Activated CD4-positive, alpha-beta T cell treated with anti-CD3 and anti-CD28 coated beads for 48 hours (primary cell): ENCODE results near the gene SGSM1.
A peak's percentile ranks its signal among the peaks of the same experiment; 100 is the strongest.
"Not testable (repeated sequence)": the region's sequence is repeated elsewhere in the genome, so short reads cannot be mapped to it uniquely, and the experiment has no call there.

Experiments used
- DNase-seq: peaks from one replicate; pipeline ENCODE4 v3.0.0-alpha.2; 2020

SGSM1 gene

DNA sequence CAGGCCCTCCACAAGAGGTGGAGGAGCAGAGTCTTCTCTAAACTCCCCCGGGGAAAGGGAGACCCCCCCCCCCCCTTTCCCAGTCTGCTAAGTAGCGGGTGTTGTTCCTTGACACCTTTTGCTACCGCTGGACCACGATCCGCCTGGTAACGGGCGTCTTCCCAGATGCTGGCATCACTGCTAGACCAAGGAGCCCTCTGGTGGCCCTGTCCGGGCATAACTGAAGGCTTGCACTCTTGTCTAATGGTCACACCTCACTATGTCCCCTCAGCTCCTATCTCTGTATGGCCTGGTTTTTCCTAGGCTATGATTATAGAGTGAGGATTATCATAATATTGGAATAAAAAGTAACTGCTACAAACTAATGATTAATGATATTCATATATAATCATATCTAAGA lies 31.5 kb downstream of the SGSM1 start:
- DNase-seq, result not testable (repeated sequence)

DNA sequence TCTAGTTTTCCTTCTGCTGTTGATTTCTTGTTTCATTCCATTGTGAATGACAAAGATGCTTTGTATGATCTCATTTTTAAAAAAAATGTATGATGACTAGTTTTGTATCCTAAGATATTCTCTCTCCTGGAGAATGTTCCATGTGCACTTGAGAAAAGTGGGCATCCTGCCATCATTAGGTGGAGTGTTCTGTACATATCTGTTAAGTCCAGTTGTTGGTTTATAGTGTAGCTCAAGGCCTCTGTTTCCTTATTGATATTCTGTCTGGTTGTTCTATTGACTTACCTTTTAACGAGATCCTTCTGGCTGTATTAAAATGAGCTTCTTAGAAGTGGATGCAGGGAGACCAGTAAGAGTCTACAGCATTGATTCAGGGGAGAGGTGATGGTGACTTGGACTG lies 35.2 kb downstream of the SGSM1 start:
- DNase-seq, result no peak

DNA sequence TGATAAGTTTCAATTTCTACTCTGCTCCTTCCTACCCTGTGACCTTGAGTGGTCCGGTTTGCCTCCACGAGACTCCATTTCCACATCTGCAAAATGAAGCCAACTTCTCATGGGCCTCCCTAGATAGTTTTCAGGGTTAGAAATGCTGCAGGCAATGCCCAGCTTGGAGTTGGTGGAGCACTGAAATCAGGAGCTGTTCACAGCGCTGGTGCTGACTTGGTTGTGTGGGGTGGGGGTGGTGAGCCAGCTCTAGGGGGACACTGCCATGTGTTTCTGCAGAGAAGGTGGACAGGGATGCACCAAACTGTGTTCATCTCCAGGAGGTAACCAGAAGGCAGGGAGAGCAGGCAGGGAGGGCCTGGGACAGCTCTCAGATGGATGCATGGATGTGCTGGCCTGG lies 37.0 kb downstream of the SGSM1 start:
- DNase-seq, result no peak

DNA sequence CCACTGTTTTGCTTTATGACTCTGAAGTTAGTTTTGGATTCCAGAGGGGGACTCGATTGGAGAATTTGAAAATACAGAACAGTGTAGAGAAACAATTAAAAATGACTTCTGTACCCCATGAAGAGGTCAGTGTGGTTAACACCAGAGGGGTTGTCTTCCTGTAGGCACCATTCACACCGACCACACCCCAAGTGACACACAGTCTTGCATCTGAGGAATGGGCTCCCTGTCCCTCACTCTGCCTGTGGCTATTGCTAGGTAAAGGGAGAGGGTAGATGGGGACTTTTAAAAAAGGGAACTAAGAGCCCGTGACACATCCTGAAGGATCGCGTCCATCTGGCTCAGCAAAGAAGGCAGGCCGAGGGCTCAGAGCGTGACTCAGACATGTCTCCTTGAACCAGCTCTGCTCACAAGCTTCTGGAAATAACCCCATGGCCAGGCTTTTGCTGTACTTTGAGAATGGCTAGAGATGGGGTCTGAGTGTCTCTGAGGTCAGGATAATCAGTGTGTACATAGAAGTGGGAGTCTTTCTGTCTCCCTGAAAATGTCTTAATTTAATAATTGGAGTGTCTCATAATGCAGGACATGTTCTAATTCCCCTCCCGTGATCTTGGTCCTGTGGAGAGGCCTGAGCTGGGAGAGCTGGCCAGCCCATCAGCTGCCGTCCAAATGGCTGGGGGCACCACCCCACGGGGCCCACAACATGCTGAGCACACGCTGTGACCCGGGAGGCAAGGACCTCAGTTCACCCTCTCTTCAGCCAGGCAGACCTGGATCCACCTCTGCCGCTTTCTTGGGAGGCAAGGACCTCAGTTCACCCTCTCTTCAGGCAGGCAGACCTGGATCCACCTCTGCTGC lies 39.3 kb downstream of the SGSM1 start:
- no peak for DNase-seq

DNA sequence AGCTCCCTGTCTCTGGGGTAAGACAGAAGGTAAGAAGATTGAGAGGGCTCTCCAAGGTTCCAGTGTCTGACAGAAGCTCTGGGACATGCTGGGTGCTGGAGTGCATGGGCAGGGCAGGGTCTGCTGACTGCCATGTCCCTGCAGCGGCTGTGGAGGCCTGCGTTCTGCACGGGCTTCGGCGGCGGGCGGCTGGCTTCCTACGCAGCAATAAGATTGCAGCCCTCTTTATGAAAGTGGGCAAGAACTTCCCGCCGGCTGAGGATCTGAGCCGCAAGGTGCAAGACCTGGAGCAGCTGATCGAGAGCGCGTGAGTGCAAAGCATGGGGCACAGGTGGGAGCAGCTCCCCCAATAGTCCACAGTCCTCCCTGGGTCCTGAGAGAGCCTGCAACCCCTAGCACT lies 41.5 kb downstream of the SGSM1 start:
- no peak for DNase-seq

DNA sequence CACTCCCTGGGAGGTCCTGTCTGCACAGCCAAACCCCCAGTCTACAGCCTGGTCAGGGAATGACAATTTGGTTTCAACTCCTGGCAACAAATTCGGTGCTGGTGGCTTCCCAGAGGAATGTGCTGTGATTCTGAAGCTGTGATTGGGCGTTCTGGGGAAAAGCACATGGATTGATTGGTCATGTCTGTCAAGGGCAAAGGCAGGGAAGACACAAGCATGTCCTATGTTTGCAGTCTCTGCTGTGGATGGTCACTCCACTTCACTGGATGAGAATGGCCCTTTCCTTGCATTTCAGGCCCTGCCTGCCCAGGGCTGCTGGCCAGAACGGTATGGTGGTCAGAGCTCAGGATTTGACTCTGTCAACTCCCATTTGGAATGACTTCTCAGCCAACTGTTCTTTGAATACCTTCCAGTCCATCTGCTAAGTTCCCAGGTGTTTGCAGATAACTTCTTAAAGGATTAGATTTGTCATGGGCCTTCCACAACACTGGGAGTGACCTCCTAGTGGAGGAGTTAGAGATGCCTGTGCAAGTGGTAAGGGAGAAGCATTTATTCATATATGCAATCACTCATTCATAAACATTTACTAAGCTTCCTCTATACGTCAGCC lies 42.7 kb downstream of the SGSM1 start:
- no peak for DNase-seq

DNA sequence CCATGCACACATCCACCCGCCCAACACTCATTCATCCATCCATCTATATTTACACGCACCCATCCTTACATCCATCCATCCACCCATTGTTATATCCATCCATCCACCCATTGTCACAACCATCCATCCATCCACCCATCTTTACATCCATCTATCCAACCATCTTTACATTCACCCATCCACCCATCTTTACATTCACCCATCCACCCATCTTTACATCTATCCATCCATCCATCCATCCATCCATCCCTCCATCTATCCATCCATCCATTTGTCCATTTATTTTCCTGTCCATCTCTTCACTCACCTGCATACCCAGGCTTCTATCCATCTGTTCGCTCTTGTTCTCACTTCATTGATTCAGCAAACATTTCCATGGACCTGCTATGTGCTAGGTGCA lies 49.8 kb downstream of the SGSM1 start:
- no peak for DNase-seq

DNA sequence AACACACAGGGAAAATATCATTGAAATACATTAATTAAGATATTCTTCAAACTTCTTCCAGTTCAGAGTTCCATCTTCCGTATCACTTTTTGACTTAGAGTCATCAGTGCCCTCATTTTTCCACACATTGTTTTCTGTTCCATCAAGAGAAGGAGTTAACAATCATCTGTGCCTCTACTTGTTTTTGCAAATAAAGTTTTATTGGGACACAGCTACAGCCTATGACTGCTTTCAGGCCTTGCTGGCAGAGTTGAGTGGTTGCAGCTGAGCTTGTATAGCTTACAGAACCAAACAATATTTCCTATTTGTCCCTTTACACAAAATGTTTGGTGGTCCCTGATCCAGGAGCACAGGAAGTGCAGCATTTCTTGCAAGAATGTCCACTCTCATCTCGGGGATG lies 51.6 kb downstream of the SGSM1 start:
- DNase-seq, result no peak

DNA sequence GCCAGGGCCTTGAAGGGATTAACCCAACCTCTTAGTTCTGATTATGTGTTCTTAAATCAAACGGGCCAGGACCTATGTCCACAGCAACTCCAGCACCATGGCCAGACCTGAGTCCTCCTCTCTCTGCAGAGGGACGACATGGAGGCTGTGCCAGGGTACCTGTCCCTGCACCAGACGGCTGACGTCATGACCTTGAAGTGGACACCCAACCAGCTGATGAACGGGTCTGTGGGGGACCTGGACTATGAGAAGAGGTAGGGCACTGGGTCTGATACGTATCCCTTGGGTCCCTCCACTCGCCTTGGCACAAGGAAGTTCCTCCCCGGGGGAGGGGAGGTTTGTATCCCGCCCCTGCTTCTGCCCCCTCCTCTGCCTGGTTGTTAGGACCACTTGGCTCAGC lies 53.6 kb downstream of the SGSM1 start:
- no peak for DNase-seq

DNA sequence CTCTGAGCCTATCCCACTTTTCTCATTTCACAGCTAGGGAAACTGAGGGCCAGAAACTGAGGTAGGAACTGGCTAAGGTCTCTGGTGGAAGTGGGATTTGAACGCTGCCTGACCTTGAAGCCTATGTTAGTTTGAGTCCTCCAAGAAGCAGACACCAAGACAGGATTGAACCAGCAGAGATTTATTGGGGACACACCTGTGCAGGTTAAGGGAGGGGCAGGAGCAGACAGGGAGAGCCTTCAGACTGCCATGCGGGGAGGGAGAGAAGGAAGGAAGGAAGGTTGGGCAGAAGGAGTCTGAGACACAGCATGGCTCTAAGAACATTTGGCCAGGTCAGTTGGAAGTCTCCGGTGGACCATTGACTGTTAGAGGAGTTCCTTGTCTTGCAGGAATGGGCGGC lies 59.5 kb downstream of the SGSM1 start:
- no peak for DNase-seq

DNA sequence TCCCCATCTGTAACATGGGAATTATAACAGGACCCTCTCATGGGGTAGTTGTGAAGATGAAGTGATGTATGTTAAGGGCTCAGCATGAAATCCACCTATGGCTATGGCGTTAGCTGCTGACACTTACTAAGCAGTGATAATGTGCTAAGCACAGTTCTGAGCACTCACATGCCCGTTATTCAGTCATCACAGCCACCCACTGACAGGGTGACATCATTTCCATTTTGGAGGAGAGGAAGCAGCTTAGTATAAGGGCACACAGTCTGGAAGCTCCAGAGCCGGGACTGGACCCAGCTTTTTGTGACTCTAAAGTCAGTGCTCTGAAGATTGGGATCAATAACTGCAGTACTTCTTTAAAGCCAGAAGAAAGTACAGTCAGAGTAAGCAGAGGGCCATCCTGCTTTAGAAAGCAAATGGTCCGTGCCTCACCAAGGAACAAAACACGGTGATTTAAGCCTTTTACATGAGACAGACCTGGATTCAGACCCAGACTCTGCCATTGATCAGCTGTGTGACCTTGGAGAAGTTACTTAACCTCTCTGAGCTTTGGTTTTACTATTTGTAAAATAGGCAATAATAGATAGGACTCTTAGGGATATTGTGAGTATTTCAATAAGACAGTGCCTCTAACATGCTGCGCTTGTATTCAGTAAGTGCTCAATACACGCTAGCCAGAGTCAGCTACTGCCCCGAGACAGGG lies 61.5 kb downstream of the SGSM1 start:
- no peak for DNase-seq

DNA sequence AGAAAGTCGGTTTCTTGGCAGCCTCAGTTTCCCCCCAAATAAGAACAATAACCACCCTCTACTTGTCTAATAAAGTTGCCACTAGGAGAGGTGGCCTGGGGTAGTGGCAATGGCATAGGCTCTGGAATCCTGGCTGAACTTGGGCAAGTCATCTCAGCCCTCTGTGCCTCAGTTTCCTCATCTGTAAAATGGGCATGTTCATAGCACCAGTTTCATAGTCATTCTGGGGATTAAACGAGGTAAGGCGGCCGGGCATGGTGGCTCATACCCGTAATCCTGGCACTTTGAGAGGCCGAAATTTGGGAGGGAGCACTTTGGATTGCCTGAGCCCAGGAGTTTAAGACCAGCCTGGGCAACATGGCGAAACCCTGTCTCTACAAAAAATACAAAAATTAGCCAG lies 63.0 kb downstream of the SGSM1 start:
- no peak for DNase-seq

DNA sequence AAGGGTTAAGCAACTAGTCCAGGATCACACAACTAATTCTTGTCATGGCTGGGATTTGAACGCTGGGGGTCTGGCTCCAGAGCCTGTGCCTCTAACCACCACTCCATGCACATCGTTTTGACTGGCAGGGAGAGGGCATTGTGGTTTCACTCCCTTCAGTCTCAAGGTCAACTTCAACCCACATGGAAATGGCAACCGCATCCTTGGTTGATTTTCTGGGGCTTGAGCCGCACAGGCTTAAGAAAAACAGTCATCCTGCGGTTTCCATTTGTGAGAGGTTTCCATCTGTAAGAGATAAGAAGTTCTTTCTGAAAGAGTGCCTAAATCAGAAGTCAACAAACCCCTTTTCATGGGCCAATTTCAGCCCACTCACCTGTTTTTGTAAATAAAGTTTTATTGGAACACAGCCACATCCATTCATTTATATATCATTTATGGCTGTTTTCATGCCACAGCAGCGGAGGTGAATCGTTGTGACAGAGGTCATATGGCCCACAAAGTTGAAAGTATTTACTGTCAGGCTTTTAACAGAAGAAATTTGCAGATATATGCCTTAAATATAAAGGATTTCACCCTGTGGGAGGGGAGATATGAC lies 65.7 kb downstream of the SGSM1 start:
- no peak for DNase-seq

DNA sequence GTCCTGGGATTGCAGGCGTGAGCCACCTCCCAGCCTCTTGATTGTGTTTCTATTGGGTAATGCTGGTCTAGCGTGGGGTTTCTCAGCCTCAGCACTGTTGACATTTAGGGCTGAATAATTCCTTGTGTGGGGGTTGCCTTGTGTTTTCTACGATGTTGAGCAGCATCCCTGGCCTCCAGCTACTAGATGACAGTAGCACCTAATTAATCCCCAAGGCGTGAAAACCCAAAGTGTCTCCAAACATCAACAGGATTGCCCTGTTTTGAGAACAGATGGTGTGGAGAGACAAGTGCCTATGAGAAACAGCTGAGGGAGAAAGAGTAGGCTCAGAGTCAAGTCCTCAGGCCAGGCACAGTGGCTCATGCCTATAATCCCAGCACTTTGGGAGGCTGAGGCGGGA lies 67.2 kb downstream of the SGSM1 start:
- DNase-seq, result no peak

DNA sequence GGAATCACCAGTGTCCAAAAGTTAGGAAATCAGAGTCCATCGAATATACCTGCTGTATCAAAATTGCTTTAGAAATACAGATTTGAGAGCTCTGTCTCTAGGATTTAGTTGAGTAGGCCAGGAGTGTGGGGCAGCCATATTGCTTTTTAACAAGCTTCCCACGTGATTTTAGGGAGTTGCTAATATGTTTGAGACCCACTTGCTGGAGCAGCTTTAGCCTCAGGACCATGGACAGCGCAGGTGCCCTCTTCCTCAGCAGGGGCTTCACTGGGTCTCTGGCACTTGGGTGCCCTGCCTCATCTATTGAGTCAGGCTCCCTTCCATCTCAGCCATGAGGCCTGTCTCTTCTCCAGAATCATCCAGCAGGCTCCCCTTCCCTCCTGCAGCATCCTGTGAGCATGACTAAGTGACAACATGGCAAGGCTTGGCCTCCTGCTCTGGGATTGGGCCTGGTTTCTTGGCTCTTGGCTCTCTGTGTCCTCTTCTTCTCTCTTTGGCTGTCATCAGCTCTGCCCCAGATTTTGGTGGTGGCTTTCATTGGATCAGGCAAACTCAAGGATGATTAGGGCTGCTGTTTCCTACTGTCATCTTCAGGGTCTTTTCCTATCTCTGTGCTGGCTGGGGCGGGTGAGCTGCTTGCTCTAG lies 70.0 kb downstream of the SGSM1 start:
- DNase-seq, result peak; percentile 24

DNA sequence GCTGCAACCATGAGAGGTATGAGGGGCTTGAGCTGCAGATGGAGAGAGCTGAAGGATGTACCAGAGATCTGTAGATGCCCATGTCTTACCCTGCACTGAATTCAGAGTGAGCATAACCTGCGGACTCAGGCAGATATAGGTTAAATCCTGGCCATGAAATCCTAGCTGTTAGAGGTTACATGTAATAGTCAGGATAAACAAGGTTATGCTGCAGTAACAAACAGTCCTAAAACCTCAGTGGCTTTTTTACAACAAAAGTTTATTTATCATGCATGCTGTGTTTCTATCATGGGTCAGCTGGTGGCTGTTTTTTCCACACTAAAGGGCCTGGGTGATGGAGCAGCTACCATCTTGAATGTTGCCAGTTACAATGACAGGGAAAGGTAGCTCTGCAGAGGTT lies 70.7 kb downstream of the SGSM1 start:
- no peak for DNase-seq

DNA sequence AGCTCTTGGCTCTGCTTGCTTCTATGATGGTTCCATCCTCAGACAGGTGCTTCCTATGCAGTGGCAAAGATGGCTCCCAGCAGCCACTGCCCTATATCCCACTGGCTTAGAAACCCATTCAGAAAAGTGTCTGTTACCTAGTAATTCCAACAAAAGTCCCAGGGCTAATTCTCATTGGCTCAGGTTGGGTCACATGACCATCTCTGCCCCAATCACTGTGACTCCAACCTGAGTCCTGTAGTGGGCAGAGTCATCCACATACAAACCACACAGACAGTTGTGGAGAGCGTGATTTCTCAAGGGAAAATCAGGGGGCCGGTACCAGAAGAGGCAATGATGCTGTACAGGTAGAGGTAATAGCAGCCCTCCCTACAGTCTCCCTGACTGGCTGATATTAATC lies 73.0 kb downstream of the SGSM1 start:
- no peak for DNase-seq

DNA sequence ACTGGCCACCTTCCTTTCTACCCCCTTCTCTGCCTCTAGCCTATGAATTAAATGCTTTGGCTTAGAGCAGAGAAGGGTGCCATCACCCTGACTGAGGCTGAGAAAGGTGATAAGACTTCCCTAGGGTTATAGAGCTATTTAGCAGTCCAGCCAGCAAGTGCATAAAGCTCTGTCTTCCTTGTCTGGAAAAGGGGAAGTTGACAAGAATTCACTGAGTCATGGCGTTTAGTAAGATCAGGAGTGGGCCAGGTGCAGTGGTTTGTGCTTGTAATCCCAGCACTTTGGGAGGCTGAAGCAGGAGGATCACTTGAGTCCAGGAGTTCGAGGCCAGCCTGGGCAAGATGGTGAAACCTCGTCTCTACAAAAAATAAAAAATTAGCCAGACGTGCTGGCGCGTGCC lies 77.4 kb downstream of the SGSM1 start:
- DNase-seq, result no peak

DNA sequence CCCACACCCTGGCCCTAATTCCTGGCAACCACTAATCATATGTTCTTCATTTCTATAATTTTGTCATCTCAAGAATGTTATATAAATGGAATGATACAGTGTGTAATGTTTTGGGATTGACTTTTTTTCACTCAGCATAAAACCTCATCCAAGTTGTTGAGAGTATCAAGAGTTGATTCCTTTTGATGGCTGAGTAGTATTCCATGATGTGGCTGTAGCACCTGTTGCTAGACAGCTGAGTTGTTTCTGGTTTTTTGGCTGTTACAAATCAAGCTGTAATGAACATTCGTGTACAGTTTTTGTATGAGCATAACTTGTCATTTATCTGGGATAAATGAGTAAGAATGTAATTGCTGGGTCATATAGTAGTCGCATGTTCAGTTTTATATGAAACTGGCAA lies 81.2 kb downstream of the SGSM1 start:
- no peak for DNase-seq

DNA sequence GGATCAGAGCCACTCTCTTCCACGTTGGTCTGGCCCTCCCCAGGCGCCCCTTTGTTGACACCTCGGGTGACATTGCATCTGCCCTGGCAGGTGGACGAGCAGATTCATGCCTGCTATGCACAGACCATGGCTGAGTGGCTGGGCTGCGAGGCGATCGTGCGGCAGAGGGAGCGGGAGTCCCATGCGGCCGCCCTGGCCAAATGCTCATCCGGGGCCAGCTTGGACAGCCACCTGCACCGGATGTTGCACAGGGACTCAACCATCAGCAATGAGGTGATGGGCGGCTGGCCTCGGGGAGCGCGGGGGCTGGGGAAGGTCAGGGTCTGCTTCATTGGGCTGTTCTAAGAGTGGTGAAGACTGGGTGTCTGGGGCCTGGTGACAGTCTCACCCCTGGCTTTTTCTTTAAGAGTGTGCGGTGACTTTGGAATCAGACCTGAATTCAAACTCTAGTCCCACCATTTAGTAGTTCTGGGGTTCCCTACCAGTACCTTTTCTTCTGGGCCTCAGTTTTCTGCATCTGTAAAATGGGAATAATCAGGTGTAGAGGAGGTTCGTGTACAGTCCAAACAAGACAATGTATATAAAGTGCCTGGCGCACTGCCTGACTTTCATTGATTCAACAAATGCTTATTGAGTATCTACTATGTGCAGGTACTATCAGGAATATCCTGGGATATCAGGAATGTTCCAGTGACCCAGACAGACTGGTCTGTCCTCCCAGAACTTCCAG lies 87.5 kb downstream of the SGSM1 start:
- no peak for DNase-seq

DNA sequence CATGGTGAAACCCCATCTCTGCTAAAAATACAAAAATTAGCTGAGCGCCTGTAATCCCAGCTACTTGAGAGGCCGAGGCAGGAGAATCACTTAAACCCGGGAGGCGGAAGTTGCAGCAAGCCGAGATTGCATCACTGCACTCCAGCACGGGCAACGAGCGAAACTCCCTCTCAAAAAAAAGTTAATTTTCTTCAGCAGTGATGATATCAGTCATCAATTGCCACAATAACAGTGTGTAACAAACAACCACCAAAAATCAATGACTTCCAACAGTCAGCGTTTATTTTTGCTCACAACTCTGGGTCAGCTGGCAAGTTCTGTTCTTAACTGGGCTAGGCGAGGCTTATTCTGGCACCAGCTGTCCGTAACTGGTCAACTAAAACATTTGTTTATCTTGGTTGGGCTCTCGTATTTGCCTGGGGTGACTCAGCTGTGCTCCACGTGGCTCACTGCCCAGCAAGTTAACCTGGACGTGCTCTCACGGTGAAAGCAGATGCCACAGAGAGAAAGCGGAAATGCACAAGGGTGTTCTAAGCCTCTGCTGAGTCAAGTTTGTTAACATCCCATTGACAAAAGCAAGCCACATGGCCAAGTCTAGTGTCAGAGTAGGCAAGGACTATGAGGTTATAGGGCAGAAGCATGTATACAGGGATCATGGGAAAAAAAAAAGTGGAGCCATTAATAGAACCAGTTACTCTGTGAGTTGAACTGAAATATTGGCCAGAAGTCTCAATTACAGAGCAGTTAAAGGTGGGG lies 88.4 kb downstream of the SGSM1 start:
- no peak for DNase-seq

DNA sequence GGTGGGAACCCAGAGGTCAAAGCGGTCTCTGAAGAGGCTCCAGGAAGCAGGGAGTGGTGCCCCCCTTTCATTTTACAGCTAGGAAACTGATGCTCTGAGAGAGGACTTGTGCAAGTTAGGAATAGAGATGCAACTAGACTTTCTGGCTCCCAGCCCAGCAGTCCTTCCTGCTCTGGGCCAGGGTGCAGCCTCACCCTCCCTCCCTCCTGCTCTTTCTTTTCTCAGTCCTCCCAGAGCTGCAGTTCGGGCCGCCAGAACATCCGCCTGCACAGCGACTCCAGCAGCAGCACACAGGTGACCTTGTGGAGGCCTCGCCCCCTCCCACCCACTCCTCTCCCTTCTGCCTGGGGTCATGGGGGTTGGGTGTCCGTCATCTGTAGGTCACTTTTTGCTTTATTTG lies 89.0 kb downstream of the SGSM1 start:
- no peak for DNase-seq
